IPS DF 4.7 (cell line): ENCODE measurements around the gene GPR26.

Experiments used
- DNase-seq: peaks from one replicate; pipeline ENCODE4 v3.0.0-alpha.2; 2013; ENCODE audit warnings: low spot score; ENCODE audit errors: extremely low read depth

GPR26 gene

GRCh38 chr10:123666318-123667236, at the start of gene GPR26:
Gene GPR26 (plus strand): TSS chr10:123666355. CDS start chr10:123666408, 53 bp downstream.
- DNase-seq: no peak

- no peak for DNase-seq
Measured at GRCh38 chr10:123618224-123618623, 47.9 kb upstream of the GPR26 start.

GRCh38 chr10:123619067-123619855, 46.9 kb upstream of the GPR26 start:
- no peak for DNase-seq

GRCh38 chr10:123620621-123621020, 45.5 kb upstream of the GPR26 start:
- DNase-seq: no peak

GRCh38 chr10:123621492-123621891, 44.7 kb upstream of the GPR26 start:
- no peak for DNase-seq

- DNase-seq: no peak
Measured at GRCh38 chr10:123621916-123622315, 44.2 kb upstream of the GPR26 start.

- DNase-seq: no peak
Measured at GRCh38 chr10:123622381-123622780, 43.8 kb upstream of the GPR26 start.

- no peak for DNase-seq
Measured at GRCh38 chr10:123624086-123624485, 42.1 kb upstream of the GPR26 start.

GRCh38 chr10:123633106-123633505, 33.0 kb upstream of the GPR26 start:
- no peak for DNase-seq

- DNase-seq: no peak
Measured at GRCh38 chr10:123633636-123634035, 32.5 kb upstream of the GPR26 start.

- no peak for DNase-seq
Measured at GRCh38 chr10:123634221-123634620, 31.9 kb upstream of the GPR26 start.

- DNase-seq: no peak
Measured at GRCh38 chr10:123635131-123635530, 31.0 kb upstream of the GPR26 start.

GRCh38 chr10:123635745-123636144, 30.4 kb upstream of the GPR26 start:
- DNase-seq: no peak

- no peak for DNase-seq
Measured at GRCh38 chr10:123636598-123637325, 29.4 kb upstream of the GPR26 start.

- DNase-seq: no peak
Measured at GRCh38 chr10:123637326-123637880, 28.8 kb upstream of the GPR26 start.

- DNase-seq: no peak
Measured at GRCh38 chr10:123639131-123639530, 27.0 kb upstream of the GPR26 start.

- DNase-seq: no peak
Measured at GRCh38 chr10:123640016-123640535, 26.1 kb upstream of the GPR26 start.

GRCh38 chr10:123642293-123642692, 23.9 kb upstream of the GPR26 start:
- DNase-seq: no peak

- no peak for DNase-seq
Measured at GRCh38 chr10:123642697-123643096, 23.5 kb upstream of the GPR26 start.

GRCh38 chr10:123643315-123643714, 22.8 kb upstream of the GPR26 start:
- no peak for DNase-seq

- DNase-seq: no peak
Measured at GRCh38 chr10:123645016-123645415, 21.1 kb upstream of the GPR26 start.
